Panc1 (cell line): Measurements from ENCODE around the gene GID4. TPM values are rescaled to one million over a fixed set of nuclear protein-coding genes. Genes with fewer than 3 reads are reported as not detected.

Experiments used
- ATAC-seq: fragments of 200-7000 bp; cut with Tn5 transposase; 2 replicates; pipeline ENCODE4 v1.9.1; 2020; ENCODE audit warnings: mild to moderate bottlenecking, moderate library complexity
- BruUV-seq: library from RNA; stranded (reverse); fragments of 400-500 nt; replicated peaks from 2 replicates; lab custom pipeline; 2021; lab: Mats Ljungman, UMichigan
- CTCF ChIA-PET: fragments of 300-600 bp; sonication (Branson Sonifier 250); formaldehyde crosslinking; loops from one replicate; lab custom pipeline; 2022; ENCODE audit warnings: antibody characterized with exemption; lab: Charles Lee
- POLR2A ChIA-PET: fragments of 300-600 bp; sonication (Branson Sonifier 250); formaldehyde crosslinking; loops from one replicate; lab custom pipeline; 2022; ENCODE audit warnings: antibody characterized with exemption; lab: Charles Lee
- DNase-seq: peaks from one replicate; pipeline ENCODE4 v3.0.0-alpha.2; 2010; ENCODE audit warnings: low read depth, low spot score
- H3K27ac ChIP-seq: 2 replicates; pipeline ENCODE4 v1.5.1; 2011; ENCODE audit warnings: mild to moderate bottlenecking, low read length, inconsistent platforms
- H3K27me3 ChIP-seq: fragments of 200-500 bp; sonication (Bioruptor generic); 2 replicates; pipeline ENCODE4 v1.6.0; 2014; ENCODE audit warnings: low read length, inconsistent platforms; ENCODE audit not compliant: control insufficient read depth, insufficient read depth
- H3K36me3 ChIP-seq: fragments of 200-500 bp; sonication (Bioruptor generic); 2 replicates; pipeline ENCODE4 v1.5.1; 2014; ENCODE audit warnings: inconsistent platforms, mild to moderate bottlenecking, low read length, moderate library complexity; ENCODE audit not compliant: control insufficient read depth, insufficient read depth
- H3K4me1 ChIP-seq: 2 replicates; pipeline ENCODE4 v1.5.1; 2011; ENCODE audit warnings: inconsistent platforms, mild to moderate bottlenecking, low read length, moderate library complexity; ENCODE audit not compliant: control insufficient read depth, insufficient read depth
- H3K4me3 ChIP-seq, 2 experiments: 2 replicates each; pipeline ENCODE4 v1.5.1; 2011 to 2012; ENCODE audit warnings: low read depth in 2 of 2, low read length in 2 of 2, mild to moderate bottlenecking in 2 of 2, inconsistent platforms in 1 of 2, moderate library complexity in 1 of 2
- H3K9me3 ChIP-seq: fragments of 200-500 bp; sonication (Bioruptor generic); 2 replicates; pipeline ENCODE4 v1.5.1; 2014; ENCODE audit warnings: low read depth, mild to moderate bottlenecking, inconsistent platforms, low read length, moderate library complexity; ENCODE audit not compliant: control insufficient read depth, insufficient read depth
- POLR2AphosphoS5 ChIP-seq: IDR thresholded peaks from 2 replicates; pipeline ENCODE4 v1.6.1; 2012; ENCODE audit warnings: mild to moderate bottlenecking, low read depth, low read length, moderate library complexity
- REST ChIP-seq, 2 experiments: IDR thresholded peaks; 2 replicates each; pipeline ENCODE4 v1.6.1; 2011 to 2012; ENCODE audit warnings: low read depth in 2 of 2, control low read depth in 1 of 2, low read length in 1 of 2, mild to moderate bottlenecking in 1 of 2, moderate library complexity in 1 of 2; ENCODE audit not compliant: insufficient read depth in 1 of 2
- SIN3A ChIP-seq: IDR thresholded peaks from 2 replicates; pipeline ENCODE4 v1.6.1; 2012; ENCODE audit warnings: low read depth, mild to moderate bottlenecking, low read length, moderate library complexity, borderline replicate concordance; ENCODE audit not compliant: insufficient read depth
- TCF7L2 ChIP-seq: IDR thresholded peaks from 2 replicates; pipeline ENCODE4 v1.6.1; 2011; ENCODE audit warnings: mild to moderate bottlenecking, low read depth, low read length, inconsistent platforms
- in situ Hi-C: cut with HindIII; loops from 2 replicates; pipeline ENCODE4 v1.10.0; 2016; ENCODE audit warnings: low sequenced_read_pairs, low pct_unique_long_range_greater_than_20kb
- intact Hi-C: fragments of 100-400 bp; cut with micrococcal nuclease; formaldehyde crosslinking; loops from one replicate; pipeline ENCODE4 v1.10.0; 2022; ENCODE audit not compliant: unreplicated experiment
- total RNA-seq: library from RNA; stranded (reverse); gene quantifications from one replicate; pipeline ENCODE4 v1.2.1, GENCODE V29; 2021; ENCODE audit not compliant: unreplicated experiment
- TF ChIP-seq, protein P1 (sequence below): fragments of 450-650 bp; IDR thresholded peaks from 2 replicates; pipeline ENCODE4 v1.5.1; 2017; ENCODE audit warnings: mild to moderate bottlenecking

GID4 gene
- total RNA-seq, 1 experiment from 2014 or later: 11.1 TPM

DNA sequence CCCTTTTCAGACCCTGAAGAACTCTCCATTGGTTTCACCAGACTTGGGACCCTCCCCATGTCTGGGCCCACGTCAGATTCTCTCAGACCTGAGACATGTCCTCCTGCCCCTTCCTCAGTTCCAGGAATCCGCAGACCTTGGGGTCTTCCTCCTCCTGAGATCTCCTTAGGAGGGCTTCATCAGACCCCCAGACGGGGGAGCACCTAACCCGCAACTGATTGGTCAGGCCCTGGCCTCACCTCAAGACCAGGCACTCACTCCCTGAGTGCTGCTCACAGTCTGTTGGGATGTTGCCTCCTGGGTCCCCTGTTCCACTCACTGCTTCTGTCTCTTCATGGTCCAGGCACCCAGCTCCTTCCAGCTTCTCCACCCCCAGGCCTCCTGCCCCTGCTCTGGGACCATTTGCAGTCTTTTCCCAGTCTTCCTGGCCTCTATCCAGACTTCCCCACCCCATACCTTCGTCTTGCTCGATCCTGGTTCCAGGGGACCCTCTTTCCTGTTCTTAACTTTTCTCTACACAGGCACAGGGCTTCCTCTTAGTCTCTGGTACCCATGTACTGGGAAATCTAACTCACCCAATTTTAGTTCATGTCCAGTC, 1.2 kb downstream of the GID4 start:
- intact Hi-C loops (no loop called here), in situ Hi-C loops (no loop called here)
- DNase-seq: no peak
- Histone ChIP-seq H3K36me3 (no peaks in the 10 kb centered on the region; the same call in 1 of the 2 replicates), H3K9me3 (no peaks in the 10 kb centered on the region), H3K27ac (peak overlapping the region; percentile 76), H3K4me1 (peaks cover 22% of the 10 kb centered on the region), H3K4me3 (peak overlapping the region; percentile 82 to 86), H3K27me3 (no peaks in the 10 kb centered on the region)
- ChIA-PET POLR2A (no interaction called here), CTCF (no interaction called here)
- BruUV-seq: no TSS peak
- TF ChIP-seq POLR2AphosphoS5: no peak
- TF ChIP-seq, protein P1, sequence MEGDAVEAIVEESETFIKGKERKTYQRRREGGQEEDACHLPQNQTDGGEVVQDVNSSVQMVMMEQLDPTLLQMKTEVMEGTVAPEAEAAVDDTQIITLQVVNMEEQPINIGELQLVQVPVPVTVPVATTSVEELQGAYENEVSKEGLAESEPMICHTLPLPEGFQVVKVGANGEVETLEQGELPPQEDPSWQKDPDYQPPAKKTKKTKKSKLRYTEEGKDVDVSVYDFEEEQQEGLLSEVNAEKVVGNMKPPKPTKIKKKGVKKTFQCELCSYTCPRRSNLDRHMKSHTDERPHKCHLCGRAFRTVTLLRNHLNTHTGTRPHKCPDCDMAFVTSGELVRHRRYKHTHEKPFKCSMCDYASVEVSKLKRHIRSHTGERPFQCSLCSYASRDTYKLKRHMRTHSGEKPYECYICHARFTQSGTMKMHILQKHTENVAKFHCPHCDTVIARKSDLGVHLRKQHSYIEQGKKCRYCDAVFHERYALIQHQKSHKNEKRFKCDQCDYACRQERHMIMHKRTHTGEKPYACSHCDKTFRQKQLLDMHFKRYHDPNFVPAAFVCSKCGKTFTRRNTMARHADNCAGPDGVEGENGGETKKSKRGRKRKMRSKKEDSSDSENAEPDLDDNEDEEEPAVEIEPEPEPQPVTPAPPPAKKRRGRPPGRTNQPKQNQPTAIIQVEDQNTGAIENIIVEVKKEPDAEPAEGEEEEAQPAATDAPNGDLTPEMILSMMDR: no peak
- no peak for TF ChIP-seq REST (IDR thresholded peaks at IDR 0.05; ENCODE audit: insufficient read depth in 1 of 2, low read depth in 2 of 2, low read length in 1 of 2)
- no peak for TF ChIP-seq SIN3A
- no peak for TF ChIP-seq TCF7L2
- ATAC-seq: no peak

DNA sequence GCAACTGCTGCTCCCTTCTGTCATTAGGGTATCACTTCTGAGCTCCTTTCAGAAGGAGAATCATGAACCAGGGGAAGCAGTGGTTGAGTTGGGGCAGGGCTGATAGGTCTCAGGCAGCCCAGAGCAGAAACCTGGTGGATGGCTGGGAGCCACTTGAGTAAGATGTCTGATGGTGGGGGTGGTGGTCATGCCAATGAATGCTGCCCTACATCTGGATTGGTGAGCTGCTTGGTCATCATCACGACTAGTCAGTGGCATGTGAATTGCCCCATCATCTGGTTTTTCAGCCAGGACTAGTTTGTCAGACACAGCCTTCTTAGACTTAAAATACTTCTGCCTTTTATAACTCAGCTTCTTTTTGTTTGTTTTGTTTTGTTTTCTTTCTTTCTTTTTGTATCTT, 2.6 kb downstream of the GID4 start:
- in situ Hi-C loops (no loop called here), intact Hi-C loops (no loop called here)
- BruUV-seq: TSS peak; percentile 56
- no peaks in the 10 kb centered on the region; the same call in 1 of the 2 replicates for H3K36me3 ChIP-seq
- no peak for DNase-seq
- POLR2A ChIA-PET: no interaction called here
- no peaks in the 10 kb centered on the region for H3K27me3 ChIP-seq
- H3K27ac ChIP-seq: peak overlapping the region; percentile 4; the same call in 1 of the 2 replicates
- ATAC-seq: no peak
- H3K9me3 ChIP-seq: no peaks in the 10 kb centered on the region
- peaks cover 22% of the 10 kb centered on the region for H3K4me1 ChIP-seq
- no peak overlapping the region for H3K4me3 ChIP-seq
- CTCF ChIA-PET: no interaction called here
- TF ChIP-seq SIN3A: no peak
- TF ChIP-seq TCF7L2: no peak
- TF ChIP-seq, protein P1: no peak
- no peak for TF ChIP-seq POLR2AphosphoS5
- TF ChIP-seq REST (IDR thresholded peaks at IDR 0.05; ENCODE audit: insufficient read depth in 1 of 2, low read depth in 2 of 2, low read length in 1 of 2): no peak
